Caco-2 (cell line): ENCODE measurements around the gene ERFE. TPM values are rescaled to one million over a fixed set of nuclear protein-coding genes. Genes with fewer than 3 reads are reported as not detected.

ENCODE experiments used
- BruUV-seq: library from RNA; stranded (reverse); fragments of 400-500 nt; replicated peaks from 2 replicates; lab custom pipeline; 2021; lab: Mats Ljungman, UMichigan
- CTCF ChIA-PET: fragments of 300-600 bp; sonication (Branson Sonifier 250); formaldehyde crosslinking; loops from one replicate; lab custom pipeline; 2022; ENCODE audit warnings: antibody characterized with exemption; lab: Charles Lee
- POLR2A ChIA-PET: fragments of 300-600 bp; sonication (Branson Sonifier 250); formaldehyde crosslinking; loops from one replicate; lab custom pipeline; 2022; ENCODE audit warnings: antibody characterized with exemption; lab: Charles Lee
- DNase-seq, 2 experiments: peaks; one replicate each; pipeline versions ENCODE4 v3.0.0 to v3.0.0-alpha.2; 2020 to 2022
- H3K27me3 ChIP-seq: replicated peaks from 2 replicates; pipeline ENCODE4 v1.6.0; 2011; ENCODE audit warnings: low read length; ENCODE audit not compliant: control insufficient read depth, insufficient read depth
- H3K36me3 ChIP-seq: 2 replicates; pipeline ENCODE4 v1.5.1; 2011; ENCODE audit warnings: low read length; ENCODE audit not compliant: control insufficient read depth, insufficient read depth
- H3K4me1 ChIP-seq: fragments of 250-450 bp; sonication (Bioruptor Pico); 2 replicates; pipeline ENCODE4 v1.5.1; 2020; ENCODE audit warnings: mild to moderate bottlenecking
- H3K4me3 ChIP-seq: 2 replicates; pipeline ENCODE4 v1.5.1; 2011; ENCODE audit warnings: low read depth, mild to moderate bottlenecking, control low read depth, low read length
- H3K9me3 ChIP-seq: fragments of 250-450 bp; sonication (Bioruptor Pico); 2 replicates; pipeline ENCODE4 v1.5.1; 2020; ENCODE audit warnings: mild to moderate bottlenecking, moderate library complexity
- H3K27ac Mint-ChIP-seq: one replicate; pipeline ENCODE4 v1.8.0; 2022; ENCODE audit warnings: mixed read lengths; ENCODE audit not compliant: unreplicated experiment
- H3K27me3 Mint-ChIP-seq: one replicate; pipeline ENCODE4 v1.8.0; 2022; ENCODE audit warnings: mixed read lengths; ENCODE audit not compliant: insufficient read depth, unreplicated experiment
- H3K36me3 Mint-ChIP-seq: one replicate; pipeline ENCODE4 v1.8.0; 2022; ENCODE audit warnings: mild to moderate bottlenecking, mixed read lengths; ENCODE audit not compliant: insufficient read depth, unreplicated experiment
- H3K4me1 Mint-ChIP-seq: one replicate; pipeline ENCODE4 v1.8.0; 2022; ENCODE audit warnings: low read depth, mixed read lengths; ENCODE audit not compliant: unreplicated experiment
- H3K4me3 Mint-ChIP-seq: one replicate; pipeline ENCODE4 v1.8.0; 2022; ENCODE audit warnings: mild to moderate bottlenecking, moderate library complexity, mixed read lengths; ENCODE audit not compliant: unreplicated experiment
- H3K9me3 Mint-ChIP-seq: one replicate; pipeline ENCODE4 v1.8.0; 2022; ENCODE audit warnings: mixed read lengths; ENCODE audit not compliant: unreplicated experiment
- intact Hi-C: fragments of 100-400 bp; cut with micrococcal nuclease; formaldehyde crosslinking; loops from one replicate; pipeline ENCODE4 v1.10.0; 2022; ENCODE audit not compliant: unreplicated experiment
- total RNA-seq: library from RNA; stranded (reverse); gene quantifications from 2 replicates; pipeline ENCODE4 v1.2.3, GENCODE V29; 2022
- TF ChIP-seq, protein P1 (sequence below), 2 experiments: fragments of 200-600 bp in 1 of 2; IDR thresholded peaks; 1 replicate in 1 of 2; 2 replicates in 1 of 2; pipeline versions ENCODE4 v1.5.1 to v1.8.0; 2011 to 2022; ENCODE audit warnings: antibody characterized with exemption in 1 of 2, control low read depth in 1 of 2, inconsistent platforms in 1 of 2, low read depth in 1 of 2, low read length in 1 of 2, mild to moderate bottlenecking in 1 of 2, moderate library complexity in 1 of 2; ENCODE audit not compliant: insufficient read depth in 1 of 2, severe bottlenecking in 1 of 2, unreplicated experiment in 1 of 2

Gene ERFE
- total RNA-seq, 1 experiment from 2014 or later: 1.4 TPM

DNA sequence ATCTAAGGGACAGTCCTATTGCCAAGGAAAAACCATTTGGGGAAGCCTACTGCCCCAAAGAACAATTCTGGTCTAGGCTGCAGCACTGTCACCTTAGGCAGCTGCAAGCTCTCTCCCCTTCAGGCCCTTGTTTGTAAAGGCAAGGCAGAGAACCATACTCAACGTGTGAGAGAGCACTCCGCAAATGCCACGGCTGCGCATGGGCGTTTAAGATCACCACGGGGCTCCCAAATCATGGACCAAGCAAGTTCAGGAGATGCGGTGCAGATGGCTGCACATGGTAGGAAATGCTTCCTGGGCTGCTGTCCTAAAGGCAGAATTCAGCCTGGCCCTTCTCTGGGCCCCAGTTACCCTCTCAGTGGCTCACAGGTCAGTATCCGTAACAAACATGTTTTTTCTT lies 15.5 kb downstream of the ERFE start:
- ChIA-PET POLR2A (no interaction called here), CTCF (no interaction called here)
- intact Hi-C loops: no loop called here
- no peaks in the 10 kb centered on the region for H3K9me3 ChIP-seq
- H3K4me1 ChIP-seq: no peaks in the 10 kb centered on the region
- Mint-ChIP-seq H3K27me3 (no peaks in the 10 kb centered on the region), H3K4me3 (no peak overlapping the region), H3K27ac (no peak overlapping the region), H3K4me1 (no peaks in the 10 kb centered on the region), H3K9me3 (no peaks in the 10 kb centered on the region), H3K36me3 (peaks cover 51% of the 10 kb centered on the region)
- no peaks in the 10 kb centered on the region; the same call in 1 of the 2 replicates for H3K36me3 ChIP-seq
- TF ChIP-seq, protein P1, sequence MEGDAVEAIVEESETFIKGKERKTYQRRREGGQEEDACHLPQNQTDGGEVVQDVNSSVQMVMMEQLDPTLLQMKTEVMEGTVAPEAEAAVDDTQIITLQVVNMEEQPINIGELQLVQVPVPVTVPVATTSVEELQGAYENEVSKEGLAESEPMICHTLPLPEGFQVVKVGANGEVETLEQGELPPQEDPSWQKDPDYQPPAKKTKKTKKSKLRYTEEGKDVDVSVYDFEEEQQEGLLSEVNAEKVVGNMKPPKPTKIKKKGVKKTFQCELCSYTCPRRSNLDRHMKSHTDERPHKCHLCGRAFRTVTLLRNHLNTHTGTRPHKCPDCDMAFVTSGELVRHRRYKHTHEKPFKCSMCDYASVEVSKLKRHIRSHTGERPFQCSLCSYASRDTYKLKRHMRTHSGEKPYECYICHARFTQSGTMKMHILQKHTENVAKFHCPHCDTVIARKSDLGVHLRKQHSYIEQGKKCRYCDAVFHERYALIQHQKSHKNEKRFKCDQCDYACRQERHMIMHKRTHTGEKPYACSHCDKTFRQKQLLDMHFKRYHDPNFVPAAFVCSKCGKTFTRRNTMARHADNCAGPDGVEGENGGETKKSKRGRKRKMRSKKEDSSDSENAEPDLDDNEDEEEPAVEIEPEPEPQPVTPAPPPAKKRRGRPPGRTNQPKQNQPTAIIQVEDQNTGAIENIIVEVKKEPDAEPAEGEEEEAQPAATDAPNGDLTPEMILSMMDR (IDR thresholded peaks at IDR 0.05; ENCODE audit: insufficient read depth in 1 of 2, low read depth in 1 of 2, low read length in 1 of 2, severe bottlenecking in 1 of 2, unreplicated experiment in 1 of 2): no peak
- no peak for DNase-seq
- no peaks in the 10 kb centered on the region for H3K27me3 ChIP-seq
- no peak overlapping the region for H3K4me3 ChIP-seq
- no TSS peak for BruUV-seq

DNA sequence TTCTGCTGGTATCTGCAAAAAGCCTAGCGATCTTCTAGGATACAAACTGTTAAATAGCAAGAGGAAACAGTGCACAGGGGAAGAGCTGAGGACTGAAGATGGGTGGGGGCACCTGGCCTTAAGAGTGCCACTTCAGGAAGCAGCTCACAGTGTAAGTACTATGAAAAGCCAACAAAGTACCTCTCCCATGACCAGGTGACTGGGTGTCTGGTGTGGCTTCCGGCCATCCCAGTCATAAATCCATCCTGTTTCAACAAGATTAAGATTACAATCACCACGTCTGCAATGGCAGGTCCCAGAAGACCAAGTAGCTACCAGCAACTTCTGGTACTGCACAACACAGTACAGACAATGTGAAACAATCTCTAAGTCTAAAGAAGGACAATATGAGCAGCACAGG lies 15.9 kb downstream of the ERFE start:
- H3K9me3 Mint-ChIP-seq: no peaks in the 10 kb centered on the region
- no peaks in the 10 kb centered on the region for H3K9me3 ChIP-seq
- H3K36me3 Mint-ChIP-seq: peaks cover 52% of the 10 kb centered on the region
- DNase-seq: no peak
- H3K4me3 ChIP-seq: no peak overlapping the region
- no TSS peak for BruUV-seq
- no peaks in the 10 kb centered on the region for H3K27me3 Mint-ChIP-seq
- TF ChIP-seq, protein P1 (IDR thresholded peaks at IDR 0.05; ENCODE audit: insufficient read depth in 1 of 2, low read depth in 1 of 2, low read length in 1 of 2, severe bottlenecking in 1 of 2, unreplicated experiment in 1 of 2): no peak
- no peak overlapping the region for H3K4me3 Mint-ChIP-seq
- no peaks in the 10 kb centered on the region for H3K4me1 ChIP-seq
- H3K4me1 Mint-ChIP-seq: no peaks in the 10 kb centered on the region
- CTCF ChIA-PET: no interaction called here
- intact Hi-C loops: no loop called here
- no peaks in the 10 kb centered on the region; the same call in 1 of the 2 replicates for H3K36me3 ChIP-seq
- no peaks in the 10 kb centered on the region for H3K27me3 ChIP-seq
- POLR2A ChIA-PET: no interaction called here
- H3K27ac Mint-ChIP-seq: no peak overlapping the region

DNA sequence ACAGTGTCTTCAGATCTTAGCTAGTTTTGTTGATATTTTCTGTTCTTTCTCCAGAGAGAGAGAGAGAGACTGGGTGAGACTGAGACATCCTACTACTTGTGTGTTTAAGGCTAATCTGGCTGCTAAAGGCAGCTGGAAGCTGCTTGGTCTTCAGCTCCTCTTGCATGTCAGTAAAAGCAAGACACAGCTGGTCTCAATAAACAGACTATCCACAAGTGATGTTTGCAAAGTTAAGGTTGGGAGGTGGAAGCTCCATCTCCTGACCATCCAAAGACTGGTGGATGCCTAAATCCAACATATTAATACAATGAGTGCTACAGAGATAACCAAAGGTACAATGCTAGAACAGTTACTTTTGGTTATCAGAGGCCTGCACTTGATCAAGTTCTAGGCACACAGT lies 17.8 kb downstream of the ERFE start:
- H3K36me3 ChIP-seq: no peaks in the 10 kb centered on the region; the same call in 1 of the 2 replicates
- POLR2A ChIA-PET: no interaction called here
- no peak overlapping the region for H3K27ac Mint-ChIP-seq

More for the DNA sequence above, 17.8 kb downstream of the ERFE start:
- Mint-ChIP-seq H3K9me3 (no peaks in the 10 kb centered on the region), H3K4me1 (no peaks in the 10 kb centered on the region), H3K27me3 (no peaks in the 10 kb centered on the region), H3K4me3 (no peak overlapping the region), H3K36me3 (peaks cover 47% of the 10 kb centered on the region)
- DNase-seq: no peak
- Histone ChIP-seq H3K4me3 (no peak overlapping the region), H3K9me3 (no peaks in the 10 kb centered on the region), H3K4me1 (no peaks in the 10 kb centered on the region), H3K27me3 (no peaks in the 10 kb centered on the region)
- intact Hi-C loops: no loop called here
- no TSS peak for BruUV-seq
- CTCF ChIA-PET: no interaction called here
- TF ChIP-seq, protein P1 (IDR thresholded peaks at IDR 0.05; ENCODE audit: insufficient read depth in 1 of 2, low read depth in 1 of 2, low read length in 1 of 2, severe bottlenecking in 1 of 2, unreplicated experiment in 1 of 2): no peak
